H1 (cell line): ENCODE data around the gene SLC22A23.

ENCODE experiments used
- BRCA1 ChIP-seq: IDR thresholded peaks from 2 replicates; pipeline ENCODE4 v1.6.1; 2012; ENCODE audit warnings: low read depth, low read length, improper control_type of control experiment
- CHD1 ChIP-seq: IDR thresholded peaks from 2 replicates; pipeline ENCODE4 v1.6.1; 2012; ENCODE audit warnings: low read depth, low read length, improper control_type of control experiment
- CTCF ChIP-seq, 3 experiments: IDR thresholded peaks; 1 replicate in 2 of 3; 2 replicates in 1 of 3; pipeline versions ENCODE4 v1.5.1 to v1.6.1; 2011; ENCODE audit warnings: low read length in 3 of 3, mild to moderate bottlenecking in 3 of 3, inconsistent platforms in 2 of 3, low read depth in 1 of 3, moderate library complexity in 1 of 3; ENCODE audit not compliant: insufficient read depth in 1 of 3; ENCODE audit errors: control extremely low read depth in 1 of 3
- EP300 ChIP-seq, 2 experiments: IDR thresholded peaks; 1 replicate in 1 of 2; 2 replicates in 1 of 2; pipeline ENCODE4 v1.6.1; 2011 to 2012; ENCODE audit warnings: low read depth in 2 of 2, low read length in 2 of 2, mild to moderate bottlenecking in 2 of 2, borderline replicate concordance in 1 of 2, inconsistent platforms in 1 of 2, moderate library complexity in 1 of 2
- EZH2 ChIP-seq: fragments of 200-600 bp; sonication (generic); IDR thresholded peaks from 2 replicates; pipeline ENCODE4 v1.7.1; 2012; ENCODE audit warnings: low read depth, mild to moderate bottlenecking, moderate library complexity, low read length, inconsistent platforms; ENCODE audit not compliant: severe bottlenecking
- GABPA ChIP-seq: IDR thresholded peaks from 2 replicates; pipeline ENCODE4 v1.6.1; 2011; ENCODE audit warnings: mild to moderate bottlenecking, low read length, moderate library complexity, borderline replicate concordance; ENCODE audit not compliant: insufficient read depth
- POLR2A ChIP-seq, 2 experiments: IDR thresholded peaks; 1 replicate in 1 of 2; 2 replicates in 1 of 2; pipeline ENCODE4 v1.6.1; 2011; ENCODE audit warnings: low read depth in 2 of 2, low read length in 2 of 2, mild to moderate bottlenecking in 2 of 2; ENCODE audit errors: control extremely low read depth in 1 of 2
- POLR2AphosphoS5 ChIP-seq: IDR thresholded peaks from 2 replicates; pipeline ENCODE4 v1.6.1; 2011; ENCODE audit warnings: low read depth, low read length
- SIN3A ChIP-seq, 2 experiments: IDR thresholded peaks in 1 of 2; conservative IDR thresholded peaks in 1 of 2; 2 replicates each; pipeline ENCODE4 v1.6.1; 2011 to 2012; ENCODE audit warnings: low read length in 2 of 2, improper control_type of control experiment in 1 of 2, low read depth in 1 of 2, mild to moderate bottlenecking in 1 of 2
- SIRT6 ChIP-seq: IDR thresholded peaks from one replicate; pipeline ENCODE4 v1.7.1; 2012; ENCODE audit warnings: low read length, inconsistent platforms
- SP1 ChIP-seq: IDR thresholded peaks from 2 replicates; pipeline ENCODE4 v1.6.1; 2011; ENCODE audit warnings: low read depth, low read length
- SRF ChIP-seq: IDR thresholded peaks from 2 replicates; pipeline ENCODE4 v1.6.1; 2011; ENCODE audit warnings: mild to moderate bottlenecking, low read depth, low read length, moderate library complexity

GRCh38 chr6:3335169-3335568 is 121.7 kb downstream of the SLC22A23 start:
- TF ChIP-seq POLR2A (IDR thresholded peaks at IDR 0.05; ENCODE audit: control extremely low read depth in 1 of 2, low read depth in 2 of 2, low read length in 2 of 2): no peak
- TF ChIP-seq CTCF (IDR thresholded peaks at IDR 0.05; ENCODE audit: control extremely low read depth in 1 of 3, insufficient read depth in 1 of 3, low read depth in 1 of 3, low read length in 3 of 3): no peak
- no peak for TF ChIP-seq SP1
- no peak for TF ChIP-seq BRCA1
- TF ChIP-seq CHD1: no peak
- TF ChIP-seq SIN3A (conservative IDR thresholded peaks at IDR 0.05 in 1 of 2, IDR thresholded peaks at IDR 0.05 in 1 of 2; ENCODE audit: low read depth in 1 of 2, low read length in 2 of 2): no peak
- TF ChIP-seq GABPA: no peak
- no peak for TF ChIP-seq SRF
- no peak for TF ChIP-seq EP300 (IDR thresholded peaks at IDR 0.05; ENCODE audit: borderline replicate concordance in 1 of 2, low read depth in 2 of 2, low read length in 2 of 2)
- TF ChIP-seq POLR2AphosphoS5: no peak
- TF ChIP-seq SIRT6: no peak
- no peak for TF ChIP-seq EZH2
